WTC11 (cell line): ENCODE data around the gene LRRC8C. TPM values are rescaled to one million over a fixed set of nuclear protein-coding genes. Genes with fewer than 3 reads are reported as not detected.

ENCODE experiments used
- ATAC-seq: fragments of 200-7000 bp; cut with Tn5 transposase; 2 replicates; pipeline ENCODE4 v1.10.0; 2021; ENCODE audit warnings: mild to moderate bottlenecking, moderate library complexity
- CTCF ChIA-PET: fragments of 300-600 bp; sonication (Branson Sonifier 250); formaldehyde crosslinking; loops from one replicate; lab custom pipeline; 2021; ENCODE audit warnings: antibody characterized with exemption; lab: Charles Lee
- POLR2A ChIA-PET: fragments of 350-600 bp; sonication (Branson Sonifier 250); formaldehyde crosslinking; loops from one replicate; lab custom pipeline; 2021; ENCODE audit warnings: antibody characterized with exemption; lab: Charles Lee
- DNase-seq: peaks from one replicate; pipeline ENCODE4 v3.0.0; 2021; ENCODE audit warnings: low spot score
- H3K27ac Mint-ChIP-seq: 2 replicates; pipeline ENCODE4 v1.8.0; 2021; ENCODE audit warnings: mixed read lengths
- H3K27me3 Mint-ChIP-seq: 2 replicates; pipeline ENCODE4 v1.8.0; 2021; ENCODE audit warnings: low read depth, mild to moderate bottlenecking, moderate library complexity, mixed read lengths
- H3K36me3 Mint-ChIP-seq: 2 replicates; pipeline ENCODE4 v1.8.0; 2021; ENCODE audit warnings: mixed read lengths
- H3K4me1 Mint-ChIP-seq: 2 replicates; pipeline ENCODE4 v1.8.0; 2022; ENCODE audit warnings: mixed read lengths
- H3K4me3 Mint-ChIP-seq: 2 replicates; pipeline ENCODE4 v1.8.0; 2021; ENCODE audit warnings: mild to moderate bottlenecking, moderate library complexity, mixed read lengths
- H3K9me3 Mint-ChIP-seq: 2 replicates; pipeline ENCODE4 v1.8.0; 2021; ENCODE audit warnings: mixed read lengths
- ESRRA ChIP-seq: sonication (generic); formaldehyde crosslinking; IDR thresholded peaks from 2 replicates; pipeline ENCODE4 v1.8.1; 2022; ENCODE audit warnings: mild to moderate bottlenecking, missing genetic modification reagents, borderline replicate concordance
- FOXJ3 ChIP-seq: sonication (generic); formaldehyde crosslinking; IDR thresholded peaks from 2 replicates; pipeline ENCODE4 v1.9.0; 2021; ENCODE audit warnings: missing genetic modification reagents, mild to moderate bottlenecking, borderline replicate concordance
- FOXK1 ChIP-seq: sonication (generic); formaldehyde crosslinking; IDR thresholded peaks from 2 replicates; pipeline ENCODE4 v1.8.0; 2022; ENCODE audit warnings: mild to moderate bottlenecking, moderate library complexity, missing genetic modification reagents
- JUN ChIP-seq: sonication (generic); formaldehyde crosslinking; IDR thresholded peaks from 2 replicates; pipeline ENCODE4 v1.8.0; 2023; ENCODE audit warnings: mild to moderate bottlenecking, missing genetic modification reagents
- MYBL2 ChIP-seq: sonication (generic); formaldehyde crosslinking; IDR thresholded peaks from 2 replicates; pipeline ENCODE4 v1.8.1; 2023; ENCODE audit warnings: mild to moderate bottlenecking, moderate library complexity, missing genetic modification reagents
- NR3C1 ChIP-seq: sonication (generic); formaldehyde crosslinking; conservative IDR thresholded peaks from 2 replicates; pipeline ENCODE4 v1.8.1; 2023; ENCODE audit warnings: low read depth, mild to moderate bottlenecking, missing genetic modification reagents
- OVOL2 ChIP-seq: fragments of 250-450 bp; sonication (Bioruptor Pico); IDR thresholded peaks from 2 replicates; pipeline ENCODE4 v1.9.0; 2021; ENCODE audit warnings: mild to moderate bottlenecking, borderline replicate concordance
- SOX15 ChIP-seq: fragments of 250-450 bp; sonication (Bioruptor Pico); IDR thresholded peaks from 2 replicates; pipeline ENCODE4 v1.9.0; 2021; ENCODE audit warnings: mild to moderate bottlenecking
- TP53 ChIP-seq: sonication (generic); formaldehyde crosslinking; IDR thresholded peaks from 2 replicates; pipeline ENCODE4 v1.8.1; 2023; ENCODE audit warnings: mild to moderate bottlenecking, missing genetic modification reagents
- ZNF232 ChIP-seq: sonication (generic); formaldehyde crosslinking; IDR thresholded peaks from 2 replicates; pipeline ENCODE4 v1.8.0; 2022; ENCODE audit warnings: mild to moderate bottlenecking, missing genetic modification reagents
- ZNF416 ChIP-seq: fragments of 250-450 bp; sonication (Bioruptor Pico); IDR thresholded peaks from 2 replicates; pipeline ENCODE4 v1.9.0; 2021; ENCODE audit warnings: mild to moderate bottlenecking, inconsistent platforms
- total RNA-seq: library from RNA; stranded (reverse); gene quantifications from 3 replicates; pipeline ENCODE4 v1.2.3, GENCODE V29; 2021
- TF ChIP-seq, protein P1 (sequence below): sonication (generic); formaldehyde crosslinking; IDR thresholded peaks from 2 replicates; pipeline ENCODE4 v1.8.0; 2022; ENCODE audit warnings: mild to moderate bottlenecking, missing genetic modification reagents
- TF ChIP-seq, protein P2 (sequence below): sonication (generic); formaldehyde crosslinking; IDR thresholded peaks from 2 replicates; pipeline ENCODE4 v1.8.0; 2022; ENCODE audit warnings: mild to moderate bottlenecking, missing genetic modification reagents
- TF ChIP-seq, protein P3 (sequence below): fragments of 250-450 bp; sonication (Bioruptor Pico); conservative IDR thresholded peaks from 2 replicates; pipeline ENCODE4 v1.9.0; 2021; ENCODE audit warnings: mild to moderate bottlenecking
- TF ChIP-seq, protein P4 (sequence below): sonication (generic); formaldehyde crosslinking; IDR thresholded peaks from 2 replicates; pipeline ENCODE4 v1.8.0; 2022; ENCODE audit warnings: missing genetic modification reagents
- TF ChIP-seq, protein P5 (sequence below): fragments of 250-450 bp; sonication (Bioruptor Pico); IDR thresholded peaks from 2 replicates; pipeline ENCODE4 v1.9.0; 2021; ENCODE audit warnings: mild to moderate bottlenecking
- TF ChIP-seq, protein P6 (sequence below): sonication (generic); formaldehyde crosslinking; conservative IDR thresholded peaks from 2 replicates; pipeline ENCODE4 v1.8.1; 2023; ENCODE audit warnings: mild to moderate bottlenecking, low read depth, missing genetic modification reagents, moderate library complexity
- TF ChIP-seq, protein P7 (sequence below): fragments of 250-450 bp; sonication (Bioruptor Pico); IDR thresholded peaks from 2 replicates; pipeline ENCODE4 v2.1.2; 2022; ENCODE audit warnings: mild to moderate bottlenecking, moderate library complexity
- TF ChIP-seq, protein P8 (sequence below): sonication (generic); formaldehyde crosslinking; IDR thresholded peaks from 2 replicates; pipeline ENCODE4 v1.8.1; 2023; ENCODE audit warnings: mild to moderate bottlenecking, missing genetic modification reagents, borderline replicate concordance

The LRRC8C gene
- total RNA-seq, 1 experiment from 2014 or later = 1.8 TPM

DNA sequence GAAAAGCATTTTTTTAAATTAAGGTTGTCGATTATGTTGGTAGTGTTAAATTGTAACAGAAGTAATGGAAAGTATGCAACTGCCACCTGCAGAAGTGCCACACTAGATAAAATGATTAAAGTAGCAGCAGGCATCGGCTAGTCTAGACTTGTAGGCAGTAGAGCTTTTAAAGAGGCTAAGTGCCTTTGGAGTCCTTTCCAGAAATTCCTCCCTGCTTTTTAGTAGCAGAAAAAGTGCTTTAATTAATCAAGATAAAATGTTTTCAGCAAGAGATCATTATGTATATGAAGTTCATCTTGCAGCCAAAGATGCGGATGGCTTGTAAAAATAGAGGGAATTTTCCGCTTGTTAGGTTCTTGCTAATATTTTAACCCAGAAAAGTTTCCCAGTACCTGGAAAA lies 100.8 kb downstream of the LRRC8C start:
- ATAC-seq (no peak), DNase-seq (no peak)
- Mint-ChIP-seq H3K36me3 (no peaks in the 10 kb centered on the region), H3K9me3 (no peaks in the 10 kb centered on the region), H3K4me1 (peaks cover 14% of the 10 kb centered on the region), H3K27me3 (no peaks in the 10 kb centered on the region), H3K27ac (no peak overlapping the region), H3K4me3 (no peak overlapping the region)
- ChIA-PET CTCF (interaction anchor here (1.6 kb wide), 1 partner anchor 29 kb away, joined by 4 read pairs; no protein-coding TSS in a partner anchor), POLR2A (interaction anchor here (0.5 kb wide), 1 partner anchor 297 kb away, joined by 4 read pairs; no protein-coding TSS in a partner anchor)
- TF ChIP-seq ESRRA = no peak

DNA sequence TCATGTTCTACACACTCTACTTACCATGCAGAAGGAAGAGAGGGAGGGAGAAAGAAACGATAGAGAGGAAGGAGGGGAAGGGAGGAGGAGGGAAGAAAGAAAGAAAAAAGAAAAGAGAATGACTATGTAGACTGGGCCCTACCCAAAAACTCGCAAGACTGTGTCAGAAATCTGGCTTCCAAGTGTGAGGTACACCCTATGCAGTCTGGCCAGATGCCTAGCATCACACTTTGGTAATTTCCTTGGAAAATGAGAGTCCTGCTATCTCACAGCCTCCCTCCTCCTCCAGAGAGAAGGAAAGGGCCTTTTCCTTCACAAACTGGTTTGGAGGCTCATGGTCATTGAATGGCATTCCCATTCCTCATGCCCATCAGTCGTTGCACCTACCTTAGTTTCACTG lies 101.5 kb downstream of the LRRC8C start:
- ChIA-PET CTCF (no interaction called here), POLR2A (no interaction called here)
- DNase-seq (no peak), ATAC-seq (no peak)
- H3K4me3 Mint-ChIP-seq = no peak overlapping the region
- peaks cover 14% of the 10 kb centered on the region for H3K4me1 Mint-ChIP-seq
- TF ChIP-seq TP53 (CRISPR knock-in tag) = no peak
- TF ChIP-seq JUN (CRISPR knock-in tag) = no peak
- TF ChIP-seq, protein P1, sequence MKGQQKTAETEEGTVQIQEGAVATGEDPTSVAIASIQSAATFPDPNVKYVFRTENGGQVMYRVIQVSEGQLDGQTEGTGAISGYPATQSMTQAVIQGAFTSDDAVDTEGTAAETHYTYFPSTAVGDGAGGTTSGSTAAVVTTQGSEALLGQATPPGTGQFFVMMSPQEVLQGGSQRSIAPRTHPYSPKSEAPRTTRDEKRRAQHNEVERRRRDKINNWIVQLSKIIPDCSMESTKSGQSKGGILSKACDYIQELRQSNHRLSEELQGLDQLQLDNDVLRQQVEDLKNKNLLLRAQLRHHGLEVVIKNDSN (CRISPR knock-in tag) = no peak
- no peak for TF ChIP-seq MYBL2 (CRISPR knock-in tag)
- no peak for TF ChIP-seq NR3C1
- TF ChIP-seq, protein P2, sequence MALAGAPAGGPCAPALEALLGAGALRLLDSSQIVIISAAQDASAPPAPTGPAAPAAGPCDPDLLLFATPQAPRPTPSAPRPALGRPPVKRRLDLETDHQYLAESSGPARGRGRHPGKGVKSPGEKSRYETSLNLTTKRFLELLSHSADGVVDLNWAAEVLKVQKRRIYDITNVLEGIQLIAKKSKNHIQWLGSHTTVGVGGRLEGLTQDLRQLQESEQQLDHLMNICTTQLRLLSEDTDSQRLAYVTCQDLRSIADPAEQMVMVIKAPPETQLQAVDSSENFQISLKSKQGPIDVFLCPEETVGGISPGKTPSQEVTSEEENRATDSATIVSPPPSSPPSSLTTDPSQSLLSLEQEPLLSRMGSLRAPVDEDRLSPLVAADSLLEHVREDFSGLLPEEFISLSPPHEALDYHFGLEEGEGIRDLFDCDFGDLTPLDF (CRISPR knock-in tag) = no peak
- TF ChIP-seq, protein P3, sequence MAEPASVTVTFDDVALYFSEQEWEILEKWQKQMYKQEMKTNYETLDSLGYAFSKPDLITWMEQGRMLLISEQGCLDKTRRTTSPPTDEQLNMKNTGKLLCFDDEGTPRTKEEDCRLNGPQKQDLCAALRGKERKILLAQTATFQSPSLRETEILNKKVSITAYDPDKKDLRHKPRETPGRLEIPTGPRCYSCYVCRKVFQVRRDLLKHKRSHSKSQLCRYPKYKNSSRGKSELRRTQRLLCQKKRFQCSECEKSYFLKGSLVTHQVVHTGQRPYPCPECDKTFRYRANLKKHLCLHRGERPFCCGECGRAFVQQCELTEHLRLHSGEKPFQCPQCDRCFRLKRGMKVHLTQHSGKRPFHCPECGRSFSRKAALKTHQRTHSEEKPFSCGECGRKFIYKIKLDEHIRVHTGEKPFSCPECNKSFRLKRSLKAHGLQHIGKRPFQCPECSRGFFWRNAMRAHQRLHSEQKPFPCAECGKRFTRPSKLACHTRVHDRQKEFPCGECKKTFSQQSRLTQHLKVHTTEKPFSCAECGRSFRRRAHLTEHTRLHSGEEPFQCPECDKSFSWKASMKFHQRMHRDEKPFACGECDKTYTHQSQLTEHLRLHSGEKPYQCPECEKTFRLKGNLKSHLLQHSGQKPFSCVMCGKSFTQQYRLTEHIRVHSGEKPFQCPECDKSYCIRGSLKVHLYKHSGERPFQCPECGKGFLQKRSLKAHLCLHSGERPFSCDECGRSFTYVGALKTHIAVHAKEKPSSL (CRISPR knock-in tag) = no peak
- TF ChIP-seq FOXJ3 (CRISPR knock-in tag) = no peak
- TF ChIP-seq, protein P4, sequence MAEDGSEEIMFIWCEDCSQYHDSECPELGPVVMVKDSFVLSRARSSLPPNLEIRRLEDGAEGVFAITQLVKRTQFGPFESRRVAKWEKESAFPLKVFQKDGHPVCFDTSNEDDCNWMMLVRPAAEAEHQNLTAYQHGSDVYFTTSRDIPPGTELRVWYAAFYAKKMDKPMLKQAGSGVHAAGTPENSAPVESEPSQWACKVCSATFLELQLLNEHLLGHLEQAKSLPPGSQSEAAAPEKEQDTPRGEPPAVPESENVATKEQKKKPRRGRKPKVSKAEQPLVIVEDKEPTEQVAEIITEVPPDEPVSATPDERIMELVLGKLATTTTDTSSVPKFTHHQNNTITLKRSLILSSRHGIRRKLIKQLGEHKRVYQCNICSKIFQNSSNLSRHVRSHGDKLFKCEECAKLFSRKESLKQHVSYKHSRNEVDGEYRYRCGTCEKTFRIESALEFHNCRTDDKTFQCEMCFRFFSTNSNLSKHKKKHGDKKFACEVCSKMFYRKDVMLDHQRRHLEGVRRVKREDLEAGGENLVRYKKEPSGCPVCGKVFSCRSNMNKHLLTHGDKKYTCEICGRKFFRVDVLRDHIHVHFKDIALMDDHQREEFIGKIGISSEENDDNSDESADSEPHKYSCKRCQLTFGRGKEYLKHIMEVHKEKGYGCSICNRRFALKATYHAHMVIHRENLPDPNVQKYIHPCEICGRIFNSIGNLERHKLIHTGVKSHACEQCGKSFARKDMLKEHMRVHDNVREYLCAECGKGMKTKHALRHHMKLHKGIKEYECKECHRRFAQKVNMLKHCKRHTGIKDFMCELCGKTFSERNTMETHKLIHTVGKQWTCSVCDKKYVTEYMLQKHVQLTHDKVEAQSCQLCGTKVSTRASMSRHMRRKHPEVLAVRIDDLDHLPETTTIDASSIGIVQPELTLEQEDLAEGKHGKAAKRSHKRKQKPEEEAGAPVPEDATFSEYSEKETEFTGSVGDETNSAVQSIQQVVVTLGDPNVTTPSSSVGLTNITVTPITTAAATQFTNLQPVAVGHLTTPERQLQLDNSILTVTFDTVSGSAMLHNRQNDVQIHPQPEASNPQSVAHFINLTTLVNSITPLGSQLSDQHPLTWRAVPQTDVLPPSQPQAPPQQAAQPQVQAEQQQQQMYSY = no peak
- TF ChIP-seq FOXK1 (CRISPR knock-in tag) = no peak
- TF ChIP-seq, protein P5, sequence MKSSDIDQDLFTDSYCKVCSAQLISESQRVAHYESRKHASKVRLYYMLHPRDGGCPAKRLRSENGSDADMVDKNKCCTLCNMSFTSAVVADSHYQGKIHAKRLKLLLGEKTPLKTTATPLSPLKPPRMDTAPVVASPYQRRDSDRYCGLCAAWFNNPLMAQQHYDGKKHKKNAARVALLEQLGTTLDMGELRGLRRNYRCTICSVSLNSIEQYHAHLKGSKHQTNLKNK = no peak
- no peak for TF ChIP-seq SOX15 (CRISPR knock-in tag)
- TF ChIP-seq, protein P6, sequence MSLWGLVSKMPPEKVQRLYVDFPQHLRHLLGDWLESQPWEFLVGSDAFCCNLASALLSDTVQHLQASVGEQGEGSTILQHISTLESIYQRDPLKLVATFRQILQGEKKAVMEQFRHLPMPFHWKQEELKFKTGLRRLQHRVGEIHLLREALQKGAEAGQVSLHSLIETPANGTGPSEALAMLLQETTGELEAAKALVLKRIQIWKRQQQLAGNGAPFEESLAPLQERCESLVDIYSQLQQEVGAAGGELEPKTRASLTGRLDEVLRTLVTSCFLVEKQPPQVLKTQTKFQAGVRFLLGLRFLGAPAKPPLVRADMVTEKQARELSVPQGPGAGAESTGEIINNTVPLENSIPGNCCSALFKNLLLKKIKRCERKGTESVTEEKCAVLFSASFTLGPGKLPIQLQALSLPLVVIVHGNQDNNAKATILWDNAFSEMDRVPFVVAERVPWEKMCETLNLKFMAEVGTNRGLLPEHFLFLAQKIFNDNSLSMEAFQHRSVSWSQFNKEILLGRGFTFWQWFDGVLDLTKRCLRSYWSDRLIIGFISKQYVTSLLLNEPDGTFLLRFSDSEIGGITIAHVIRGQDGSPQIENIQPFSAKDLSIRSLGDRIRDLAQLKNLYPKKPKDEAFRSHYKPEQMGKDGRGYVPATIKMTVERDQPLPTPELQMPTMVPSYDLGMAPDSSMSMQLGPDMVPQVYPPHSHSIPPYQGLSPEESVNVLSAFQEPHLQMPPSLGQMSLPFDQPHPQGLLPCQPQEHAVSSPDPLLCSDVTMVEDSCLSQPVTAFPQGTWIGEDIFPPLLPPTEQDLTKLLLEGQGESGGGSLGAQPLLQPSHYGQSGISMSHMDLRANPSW (CRISPR knock-in tag) = no peak
- TF ChIP-seq, protein P7, sequence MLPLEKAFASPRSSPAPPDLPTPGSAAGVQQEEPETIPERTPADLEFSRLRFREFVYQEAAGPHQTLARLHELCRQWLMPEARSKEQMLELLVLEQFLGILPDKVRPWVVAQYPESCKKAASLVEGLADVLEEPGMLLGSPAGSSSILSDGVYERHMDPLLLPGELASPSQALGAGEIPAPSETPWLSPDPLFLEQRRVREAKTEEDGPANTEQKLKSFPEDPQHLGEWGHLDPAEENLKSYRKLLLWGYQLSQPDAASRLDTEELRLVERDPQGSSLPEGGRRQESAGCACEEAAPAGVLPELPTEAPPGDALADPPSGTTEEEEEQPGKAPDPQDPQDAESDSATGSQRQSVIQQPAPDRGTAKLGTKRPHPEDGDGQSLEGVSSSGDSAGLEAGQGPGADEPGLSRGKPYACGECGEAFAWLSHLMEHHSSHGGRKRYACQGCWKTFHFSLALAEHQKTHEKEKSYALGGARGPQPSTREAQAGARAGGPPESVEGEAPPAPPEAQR (CRISPR knock-in tag) = no peak
- no peak for TF ChIP-seq ZNF232 (CRISPR knock-in tag)
- no peak for TF ChIP-seq ZNF416 (CRISPR knock-in tag)
- TF ChIP-seq, protein P8, sequence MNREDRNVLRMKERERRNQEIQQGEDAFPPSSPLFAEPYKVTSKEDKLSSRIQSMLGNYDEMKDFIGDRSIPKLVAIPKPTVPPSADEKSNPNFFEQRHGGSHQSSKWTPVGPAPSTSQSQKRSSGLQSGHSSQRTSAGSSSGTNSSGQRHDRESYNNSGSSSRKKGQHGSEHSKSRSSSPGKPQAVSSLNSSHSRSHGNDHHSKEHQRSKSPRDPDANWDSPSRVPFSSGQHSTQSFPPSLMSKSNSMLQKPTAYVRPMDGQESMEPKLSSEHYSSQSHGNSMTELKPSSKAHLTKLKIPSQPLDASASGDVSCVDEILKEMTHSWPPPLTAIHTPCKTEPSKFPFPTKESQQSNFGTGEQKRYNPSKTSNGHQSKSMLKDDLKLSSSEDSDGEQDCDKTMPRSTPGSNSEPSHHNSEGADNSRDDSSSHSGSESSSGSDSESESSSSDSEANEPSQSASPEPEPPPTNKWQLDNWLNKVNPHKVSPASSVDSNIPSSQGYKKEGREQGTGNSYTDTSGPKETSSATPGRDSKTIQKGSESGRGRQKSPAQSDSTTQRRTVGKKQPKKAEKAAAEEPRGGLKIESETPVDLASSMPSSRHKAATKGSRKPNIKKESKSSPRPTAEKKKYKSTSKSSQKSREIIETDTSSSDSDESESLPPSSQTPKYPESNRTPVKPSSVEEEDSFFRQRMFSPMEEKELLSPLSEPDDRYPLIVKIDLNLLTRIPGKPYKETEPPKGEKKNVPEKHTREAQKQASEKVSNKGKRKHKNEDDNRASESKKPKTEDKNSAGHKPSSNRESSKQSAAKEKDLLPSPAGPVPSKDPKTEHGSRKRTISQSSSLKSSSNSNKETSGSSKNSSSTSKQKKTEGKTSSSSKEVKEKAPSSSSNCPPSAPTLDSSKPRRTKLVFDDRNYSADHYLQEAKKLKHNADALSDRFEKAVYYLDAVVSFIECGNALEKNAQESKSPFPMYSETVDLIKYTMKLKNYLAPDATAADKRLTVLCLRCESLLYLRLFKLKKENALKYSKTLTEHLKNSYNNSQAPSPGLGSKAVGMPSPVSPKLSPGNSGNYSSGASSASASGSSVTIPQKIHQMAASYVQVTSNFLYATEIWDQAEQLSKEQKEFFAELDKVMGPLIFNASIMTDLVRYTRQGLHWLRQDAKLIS = no peak
- TF ChIP-seq OVOL2 (CRISPR knock-in tag) = no peak
- H3K9me3 Mint-ChIP-seq = no peaks in the 10 kb centered on the region
- no peaks in the 10 kb centered on the region for H3K36me3 Mint-ChIP-seq
- H3K27me3 Mint-ChIP-seq = no peaks in the 10 kb centered on the region; the same call in 1 of the 2 replicates
- no peak overlapping the region for H3K27ac Mint-ChIP-seq
